HG03521 (cell line): Measurements from ENCODE around the gene MRPS18A.

ENCODE experiments used
- ATAC-seq: cut with Tn5 transposase; IDR thresholded peaks from one replicate; pipeline ENCODE4 v1.9.1; 2021; ENCODE audit warnings: mild to moderate bottlenecking, moderate library complexity; ENCODE audit not compliant: unreplicated experiment

MRPS18A gene

DNA sequence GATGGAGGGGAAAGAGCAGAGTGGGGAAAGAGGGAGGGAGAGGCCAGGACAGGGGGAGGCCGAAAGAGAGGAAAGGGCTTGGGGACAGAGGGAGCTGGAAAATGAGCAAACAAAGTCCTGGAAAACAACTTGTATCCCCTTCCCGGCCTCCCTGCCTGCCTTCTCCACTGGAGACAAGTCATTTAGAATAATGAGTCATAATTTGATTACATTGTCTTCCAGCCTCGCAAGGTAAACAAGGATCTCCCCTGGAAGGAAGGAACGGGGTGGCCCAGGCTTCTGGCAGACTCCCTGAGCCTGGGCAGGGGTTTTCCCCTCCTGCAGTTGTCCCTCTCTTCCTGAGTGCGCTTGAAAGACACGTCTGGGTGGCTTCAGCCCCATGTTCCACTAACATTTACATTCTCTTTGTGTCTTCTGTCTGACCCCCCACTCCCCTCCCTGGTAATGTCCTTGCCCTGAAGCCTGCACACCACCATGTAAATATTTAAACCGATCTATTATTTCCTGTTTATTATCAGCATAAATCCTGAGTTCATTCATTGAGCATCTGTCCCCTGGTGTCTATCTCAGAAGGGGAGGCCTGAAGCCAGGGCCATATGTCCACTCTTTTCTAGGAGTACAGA is 12.1 kb upstream of the MRPS18A start:
- no peak for ATAC-seq

DNA sequence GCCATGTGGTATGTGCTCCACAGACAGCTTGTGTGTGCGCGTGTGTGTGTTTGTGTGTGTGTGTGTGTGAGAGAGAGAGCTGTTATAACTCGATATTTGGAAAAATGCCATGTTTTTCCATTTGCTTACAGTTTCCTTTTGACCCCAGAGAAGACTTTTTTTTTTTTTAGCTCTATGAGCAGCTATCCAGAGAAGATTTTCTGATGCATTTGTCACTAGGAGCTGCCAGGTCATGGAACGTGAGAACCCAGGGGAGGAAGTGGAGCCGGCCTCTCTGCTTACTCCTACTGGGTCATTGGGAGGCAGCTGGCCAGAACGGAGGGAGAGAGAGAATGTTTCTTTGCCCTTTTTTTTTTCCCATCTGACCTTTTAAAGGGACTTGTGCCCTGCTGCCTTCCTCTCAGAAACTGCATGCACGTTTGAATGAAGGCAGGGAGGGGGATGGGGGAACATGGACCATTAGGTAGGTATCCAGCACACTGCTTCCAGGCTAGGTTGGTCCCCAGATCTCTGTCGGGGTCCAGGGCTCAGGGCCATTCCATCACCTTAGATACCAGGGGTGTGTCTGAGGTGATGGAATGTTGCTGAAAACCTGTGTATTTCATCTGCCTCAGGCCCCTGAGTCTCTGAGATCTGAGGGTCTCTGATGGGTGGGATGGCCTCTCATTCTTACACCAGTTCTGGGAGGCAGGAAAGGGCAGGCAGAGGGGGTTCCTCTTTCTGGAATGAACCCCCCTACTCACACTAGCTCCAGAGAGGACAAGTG is 11.2 kb upstream of the MRPS18A start:
- no peak for ATAC-seq

DNA sequence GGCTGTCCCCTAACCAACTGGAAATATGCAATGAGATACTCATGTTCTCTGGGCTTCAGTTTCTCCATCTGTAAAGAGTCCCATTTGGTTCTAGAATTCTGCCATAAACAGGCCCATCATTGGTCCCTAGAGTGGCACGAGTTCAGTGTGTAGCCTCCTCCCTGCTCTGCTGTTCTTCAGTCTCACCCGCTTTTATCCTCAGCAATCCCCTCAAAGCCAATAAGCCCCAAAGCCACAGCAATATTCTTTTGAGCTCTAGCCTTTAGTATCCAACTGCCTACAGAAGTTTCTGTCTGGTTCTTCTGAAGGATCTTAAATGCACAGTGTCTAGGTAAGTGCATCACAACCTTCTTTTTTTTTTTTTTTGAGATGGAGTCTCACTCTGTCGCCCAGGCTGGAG is 9.8 kb upstream of the MRPS18A start:
- no peak for ATAC-seq

DNA sequence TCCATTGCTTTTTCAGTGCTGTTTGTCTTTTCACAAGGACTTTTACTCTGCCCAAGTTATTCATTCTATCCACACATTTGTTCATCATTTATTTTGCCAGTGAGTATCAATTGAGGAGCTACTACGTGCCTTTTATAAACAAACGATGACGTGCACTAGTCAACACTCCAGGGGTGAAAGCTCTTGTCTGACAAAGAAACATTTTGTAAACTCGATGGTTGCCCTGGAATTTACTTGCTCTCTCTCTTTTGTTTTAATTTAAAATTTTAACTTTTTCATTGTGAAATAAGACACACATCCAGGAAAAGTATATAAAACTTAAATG is 8.3 kb upstream of the MRPS18A start:
- no peak for ATAC-seq

DNA sequence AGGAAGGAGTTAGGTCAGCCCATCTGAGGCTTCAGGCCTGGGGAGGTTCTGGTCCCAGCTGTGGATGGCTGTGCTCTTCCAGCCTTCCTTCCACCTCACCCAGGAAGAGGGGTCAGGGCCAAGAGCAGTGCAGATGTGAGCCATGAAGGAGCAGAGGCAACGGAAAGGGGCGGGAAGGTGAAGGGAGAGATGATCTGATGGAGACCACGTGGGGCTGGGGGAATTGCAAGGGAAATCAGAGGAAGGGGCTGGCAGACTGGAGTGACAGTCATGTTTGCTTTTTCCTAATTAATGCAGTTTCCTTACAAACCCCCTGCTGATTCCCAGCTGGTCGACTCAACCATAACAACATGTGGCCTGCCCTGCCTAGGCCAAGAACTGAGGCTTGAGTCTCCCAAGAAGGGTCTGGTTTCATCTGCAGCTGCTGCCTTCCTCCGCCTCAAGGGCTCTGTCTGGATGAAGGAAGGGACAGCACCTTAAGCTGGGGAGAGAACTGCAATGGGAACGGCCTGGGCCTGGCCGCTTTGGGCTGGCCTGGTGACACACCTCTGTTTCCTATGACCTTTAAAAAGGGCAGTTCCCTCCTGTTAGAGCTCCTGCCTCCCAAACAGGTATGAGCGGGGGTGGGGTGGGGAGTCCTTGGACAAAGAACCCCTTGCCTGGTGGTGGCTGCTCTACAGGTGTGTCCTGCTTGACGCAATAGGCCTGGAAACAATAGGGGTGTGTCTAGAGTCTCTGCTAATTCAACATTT is 7.8 kb upstream of the MRPS18A start:
- ATAC-seq: no peak

DNA sequence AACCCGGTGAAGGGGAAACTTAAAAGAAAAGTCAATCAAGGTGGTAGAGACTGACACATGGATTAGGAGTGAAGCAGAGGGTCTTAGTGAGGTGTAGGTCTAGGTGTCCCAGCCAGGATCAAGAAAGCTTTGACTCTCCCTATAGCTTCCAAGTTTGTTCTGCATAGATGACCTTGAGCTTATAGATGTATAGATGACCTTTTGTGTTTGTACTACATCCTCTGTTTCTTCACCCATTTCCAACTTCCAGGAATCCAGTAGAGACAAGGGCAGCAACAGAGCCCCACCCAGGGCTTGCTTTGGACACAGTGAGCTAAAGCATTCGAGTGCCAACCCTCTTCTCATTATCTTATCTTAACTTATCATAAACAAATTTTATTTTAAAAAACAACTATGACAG is 1.8 kb upstream of the MRPS18A start:
- no peak for ATAC-seq

DNA sequence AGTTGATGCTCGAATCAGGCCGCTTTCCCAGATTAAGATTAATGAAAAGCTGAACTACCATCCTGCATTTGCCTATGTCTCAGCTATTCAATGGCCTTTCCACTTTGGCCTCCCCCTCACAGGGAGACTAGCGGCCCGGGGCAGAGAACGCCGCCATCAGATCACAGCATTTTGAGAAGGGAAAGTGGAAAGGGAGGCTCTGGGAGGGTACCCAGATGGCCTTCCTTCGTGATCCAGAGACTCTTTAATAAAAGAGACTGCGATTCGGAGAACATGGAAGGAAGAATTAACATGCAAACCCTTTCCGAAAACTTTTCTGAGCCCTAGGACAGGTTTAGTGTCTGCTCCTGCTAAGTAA is 533 bp downstream of the MRPS18A start:
- no peak for ATAC-seq

DNA sequence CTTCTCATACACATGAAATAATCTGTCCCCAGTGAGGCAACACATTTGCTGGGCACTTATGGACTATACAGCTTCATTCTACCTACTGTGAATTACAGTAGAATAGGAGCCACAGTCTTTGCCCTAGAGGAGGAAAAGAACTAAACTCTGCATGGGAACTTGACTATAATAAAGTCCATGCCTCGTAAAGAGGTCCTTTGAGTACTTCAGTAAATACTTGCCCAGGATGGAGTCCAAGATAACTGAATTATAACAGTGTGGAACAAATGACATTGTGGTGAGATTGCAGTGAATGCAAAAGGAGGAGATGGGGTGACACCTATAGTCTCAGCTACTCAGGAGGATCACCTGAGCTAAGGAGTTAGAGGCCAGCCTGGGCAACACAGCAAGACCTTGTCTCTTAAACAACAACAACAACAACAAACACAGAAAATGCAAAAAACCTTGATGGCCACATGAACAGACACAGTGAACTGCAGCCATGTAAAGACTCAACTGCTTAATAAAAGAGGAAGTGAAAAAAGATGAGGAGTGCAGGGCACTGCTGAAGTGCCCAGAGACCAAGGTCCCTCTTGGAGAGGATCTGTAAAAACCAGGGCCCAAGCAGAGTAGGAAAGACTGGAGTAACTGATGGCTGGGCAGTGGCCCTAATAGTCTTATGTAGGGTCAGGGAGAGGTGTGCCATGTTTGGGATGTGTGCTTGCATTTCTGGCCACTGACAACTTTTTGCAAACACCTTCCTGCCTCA is 3.7 kb downstream of the MRPS18A start:
- ATAC-seq: no peak

DNA sequence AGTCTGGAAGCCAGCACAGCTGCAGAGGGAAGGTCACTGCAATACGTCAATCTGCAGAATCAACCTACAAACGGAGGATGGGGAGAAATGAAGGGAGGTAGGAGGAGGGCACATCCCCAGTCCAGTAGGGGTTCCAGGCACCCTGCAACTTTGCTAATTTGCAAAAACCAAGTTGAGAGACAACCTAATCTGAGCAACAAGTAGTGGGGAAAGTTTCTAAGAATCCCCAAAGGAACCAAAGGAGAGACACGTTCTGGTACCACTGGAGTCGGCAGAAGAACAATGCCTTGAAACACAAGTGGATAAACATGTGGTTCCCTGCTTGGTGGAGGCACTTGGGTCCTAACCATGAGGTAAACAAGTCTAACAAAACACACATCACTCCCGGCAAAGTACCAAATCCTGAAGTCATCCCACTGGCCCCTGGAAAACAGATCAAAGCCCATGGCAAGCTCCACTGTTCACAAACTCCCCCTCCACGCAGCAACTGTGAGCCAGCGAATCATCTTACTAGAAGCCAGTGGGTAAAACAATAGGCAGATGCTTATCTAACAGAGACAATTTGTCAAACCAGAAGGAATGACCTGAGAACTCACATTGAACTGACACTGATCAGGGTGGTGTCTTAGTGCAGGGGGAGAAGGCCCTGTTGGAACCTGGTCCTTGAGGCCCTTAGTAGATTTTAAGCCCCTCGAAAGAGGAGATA is 4.7 kb downstream of the MRPS18A start:
- no peak for ATAC-seq

DNA sequence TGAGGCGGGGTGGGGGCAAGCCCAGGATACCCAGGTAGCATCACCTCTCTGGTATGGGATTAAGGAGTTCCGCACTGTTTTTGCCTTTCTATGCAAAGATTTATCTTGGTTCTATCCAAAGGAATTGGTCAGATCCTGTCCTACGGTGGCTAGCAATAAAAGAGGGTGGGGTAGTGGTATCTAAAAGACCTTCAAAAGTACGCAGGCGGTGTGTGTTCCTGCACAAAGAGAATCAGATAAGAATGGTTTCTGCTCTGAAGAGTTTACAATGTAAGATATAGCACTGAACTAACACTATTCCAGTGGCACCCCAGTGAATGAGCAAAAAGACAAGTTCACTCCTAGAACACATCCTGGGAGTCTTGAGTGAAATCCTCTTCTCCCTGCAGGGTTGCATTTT is 6.3 kb downstream of the MRPS18A start:
- ATAC-seq: no peak

DNA sequence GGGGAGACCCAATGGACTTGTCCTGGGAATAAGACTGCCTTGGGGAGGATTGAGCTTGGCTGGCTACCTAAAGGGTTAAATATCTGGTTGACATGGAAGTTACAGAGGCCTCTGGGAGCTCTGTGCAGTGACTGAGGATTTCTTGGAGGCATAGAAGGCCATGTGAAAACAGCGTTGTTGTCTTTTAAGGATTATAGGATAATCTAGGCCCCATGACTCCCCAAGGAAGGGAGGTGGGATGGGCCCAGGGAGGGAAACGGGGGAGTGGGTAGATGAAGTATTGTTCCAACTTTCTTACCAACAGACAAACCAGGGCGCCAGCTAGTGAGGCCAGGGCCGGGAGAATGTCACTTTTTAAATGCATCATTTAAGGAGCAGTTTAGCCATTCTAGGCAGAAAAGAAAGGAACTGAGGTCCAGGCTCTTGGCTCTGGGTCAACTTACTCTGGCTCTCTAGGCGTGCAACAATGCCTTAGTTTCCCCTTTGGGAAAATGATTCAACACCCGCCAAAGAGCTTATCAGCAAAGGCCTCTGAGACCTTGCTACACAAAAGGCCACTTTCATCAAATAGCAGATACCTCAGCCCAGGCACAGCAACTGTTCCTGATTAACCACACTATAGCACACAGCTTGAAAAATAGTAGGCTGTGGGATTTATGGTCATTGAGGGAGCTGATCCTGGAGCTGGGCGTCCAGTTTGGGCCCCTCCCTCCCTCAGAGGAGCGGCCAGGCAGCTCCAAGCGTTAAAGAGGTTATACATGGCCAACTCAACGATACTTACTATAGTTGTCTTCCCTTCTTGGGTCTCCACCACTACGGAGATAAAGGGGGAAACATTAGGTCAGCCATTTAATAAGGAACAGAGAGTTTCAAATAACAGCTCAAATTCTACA is 7.0 kb downstream of the MRPS18A start:
- ATAC-seq: no peak

DNA sequence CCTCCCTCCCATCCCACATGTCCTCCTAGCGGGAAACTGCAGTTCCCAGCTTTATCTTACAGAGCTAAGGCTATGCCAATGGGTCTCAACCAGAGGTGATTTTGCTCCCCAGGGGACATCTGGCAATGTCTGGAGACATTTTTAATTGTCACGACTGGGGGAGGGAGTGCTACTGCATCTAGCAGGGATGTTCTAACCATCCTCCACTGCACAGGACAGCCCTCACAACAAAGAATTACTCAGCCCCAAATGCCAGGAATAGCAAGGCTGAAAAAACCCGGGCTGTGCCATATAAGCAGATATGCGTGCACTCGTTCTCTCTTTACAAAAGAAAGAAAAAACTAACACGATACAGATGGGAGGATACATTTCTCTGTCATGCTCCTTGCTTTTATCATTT is 8.5 kb downstream of the MRPS18A start:
- ATAC-seq: no peak

DNA sequence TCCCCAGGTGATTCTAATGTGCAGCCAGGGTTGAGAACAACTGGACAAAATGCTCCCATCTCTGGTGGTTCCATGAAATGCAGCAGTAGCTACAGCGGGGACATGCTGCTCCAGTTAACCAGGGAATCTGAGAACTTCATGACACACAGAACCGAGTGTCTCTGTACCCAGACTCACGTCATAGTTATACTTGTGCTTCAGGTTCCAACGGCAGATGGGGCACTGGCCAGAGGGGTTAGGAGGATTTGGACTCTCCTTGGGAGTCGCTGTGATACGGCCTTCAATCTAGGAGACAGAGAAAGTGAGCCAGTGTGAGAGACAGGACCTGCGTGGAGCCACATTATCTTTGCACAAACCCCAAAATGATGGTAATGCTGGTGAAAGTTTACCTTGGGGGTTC is 9.2 kb downstream of the MRPS18A start:
- no peak for ATAC-seq

DNA sequence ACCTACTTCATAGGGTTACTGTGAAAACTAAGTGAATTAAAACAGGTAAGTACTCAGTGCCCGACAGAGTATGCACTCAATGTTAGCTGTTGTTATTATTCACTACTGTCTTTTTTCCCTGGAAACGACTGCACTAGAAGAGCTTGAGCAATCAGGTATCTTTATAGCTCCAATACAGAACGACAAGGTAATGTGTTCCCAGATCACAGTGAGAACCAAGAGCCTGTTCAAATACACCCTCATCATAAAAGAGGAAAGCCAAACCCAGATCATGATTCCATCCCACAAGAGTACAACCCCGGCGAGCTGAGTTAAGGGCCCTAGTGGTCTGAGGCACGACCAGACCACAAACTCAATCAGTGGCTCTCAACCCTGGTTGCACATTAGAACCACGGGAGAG is 9.8 kb downstream of the MRPS18A start:
- no peak for ATAC-seq

DNA sequence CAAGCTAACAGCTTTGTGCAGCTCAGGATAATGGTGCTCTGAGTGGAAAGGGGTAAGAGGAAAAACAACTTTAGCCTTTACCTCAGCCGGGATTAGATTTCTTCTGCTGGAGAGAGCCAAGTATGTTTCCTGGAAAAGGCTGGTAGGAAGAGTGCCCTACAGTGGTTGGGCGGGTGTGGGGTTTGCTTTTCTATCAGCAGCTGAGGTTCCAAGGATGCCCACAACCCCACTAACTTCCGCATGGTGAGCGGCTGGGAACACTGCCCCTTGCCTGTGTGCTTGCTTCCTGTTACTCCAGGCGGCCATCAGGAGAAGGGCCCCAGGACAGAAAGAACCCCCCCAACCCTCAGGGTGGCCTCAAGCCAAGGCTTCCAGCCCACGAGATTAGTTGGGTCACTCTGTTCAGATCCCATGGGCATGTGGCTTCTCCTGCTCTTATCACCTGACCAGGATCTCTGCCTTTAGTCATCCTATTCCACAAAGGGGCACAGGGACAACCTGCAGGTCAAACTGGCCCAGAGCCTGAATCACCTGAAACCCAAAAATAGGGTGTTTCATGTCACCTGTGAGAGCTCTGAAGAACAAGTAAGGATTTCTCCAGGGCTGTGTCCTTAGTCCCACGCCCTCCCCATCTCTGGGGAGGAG is 10.5 kb downstream of the MRPS18A start:
- ATAC-seq: no peak

DNA sequence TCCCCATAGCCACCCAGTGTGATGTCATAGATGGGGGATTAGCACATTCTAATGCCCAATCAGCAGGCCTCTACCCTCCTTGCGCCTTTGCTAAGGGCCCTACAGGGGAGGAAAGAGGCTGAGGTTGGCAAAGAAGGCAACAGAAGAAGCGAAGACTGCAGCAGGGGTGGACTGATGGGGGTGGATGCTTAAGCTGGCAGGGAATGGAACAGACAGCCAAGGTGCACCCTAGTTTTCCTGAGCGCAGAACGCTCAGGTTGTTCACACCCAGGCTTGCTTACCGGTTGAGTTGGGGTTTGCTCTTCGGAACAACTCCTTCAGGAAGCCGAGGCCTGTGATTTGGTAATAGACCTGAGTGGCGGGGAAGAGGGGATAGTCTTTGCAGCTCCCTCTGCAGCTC is 12.7 kb downstream of the MRPS18A start:
- ATAC-seq: no peak

DNA sequence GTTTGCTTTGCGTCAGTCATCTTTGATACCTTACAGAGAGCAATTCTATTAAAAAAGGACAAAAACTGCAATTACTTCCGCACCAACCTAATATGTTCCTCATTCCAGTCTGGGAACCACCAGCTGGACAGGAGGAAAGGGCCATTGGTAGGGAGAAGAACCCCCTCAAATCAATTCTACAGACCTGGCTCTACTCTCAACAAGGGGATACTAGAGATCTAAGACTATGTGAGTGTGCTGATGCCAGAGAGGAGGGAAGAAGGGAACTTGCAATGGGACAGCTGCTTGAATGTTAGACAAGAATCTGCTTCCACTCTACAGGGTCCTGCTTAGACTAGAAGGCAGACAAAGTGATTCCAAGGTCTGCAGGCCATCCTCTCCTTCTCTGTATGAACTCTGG is 13.3 kb downstream of the MRPS18A start:
- no peak for ATAC-seq

DNA sequence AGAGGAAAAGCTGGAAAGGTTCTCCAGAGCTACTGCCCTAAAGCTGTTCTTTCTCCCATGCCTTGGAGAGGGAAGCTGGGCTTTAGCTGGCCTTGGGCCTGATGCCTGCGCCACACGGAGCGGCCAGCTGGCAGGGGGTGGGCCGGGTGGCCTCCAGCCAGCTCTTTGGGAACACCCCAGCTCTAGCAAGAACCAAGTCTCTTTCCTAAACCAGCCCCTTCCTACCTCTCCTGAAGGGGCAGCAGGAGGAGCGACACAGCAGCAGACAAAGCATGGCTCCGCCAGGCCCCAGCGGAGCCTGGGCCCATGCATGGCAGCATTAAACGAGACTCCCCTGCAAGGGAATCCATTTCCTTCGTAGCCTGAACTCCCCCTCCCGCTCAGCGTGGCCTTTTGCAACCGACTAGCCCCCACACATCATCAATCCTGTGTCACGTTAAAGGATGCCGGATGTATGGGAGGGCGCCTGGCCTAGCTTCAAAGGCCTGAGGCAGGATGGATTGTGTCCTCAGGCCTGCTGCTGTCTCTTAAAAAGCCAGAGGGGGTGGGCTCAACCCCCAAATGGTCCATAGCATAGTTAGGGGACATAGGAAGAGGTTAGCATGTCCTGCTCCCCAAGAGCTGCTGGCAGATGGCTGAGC is 14.0 kb downstream of the MRPS18A start:
- ATAC-seq: no peak
